ENCODE measurements around the gene ADAM21. TPM values are rescaled to one million over a fixed set of nuclear protein-coding genes. Genes with fewer than 3 reads are reported as not detected.
"Not testable (repeated sequence)": the region's sequence is repeated elsewhere in the genome, so short reads cannot be mapped to it uniquely, and the experiment has no call there.

ADAM21 gene
- total RNA-seq, 1 experiment from 2014 or later: not detected

DNA sequence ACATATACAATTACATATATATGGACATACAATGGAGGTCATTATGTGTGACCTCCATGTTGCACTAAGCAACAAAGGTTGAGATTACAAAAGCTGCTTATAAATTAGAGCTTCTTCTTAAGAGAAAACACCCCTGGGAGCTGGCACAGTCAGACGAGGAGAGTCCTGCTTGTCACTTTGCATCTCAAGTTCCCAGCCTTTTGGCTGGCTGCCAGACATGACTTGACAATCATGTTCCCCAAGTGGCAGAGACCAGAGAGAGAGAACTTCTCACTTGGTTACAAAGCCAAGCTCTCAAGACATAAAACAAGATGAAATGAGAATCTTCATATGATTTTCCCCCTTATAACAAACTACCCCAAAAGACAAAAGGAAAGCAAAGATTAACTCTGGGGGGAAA, 26.6 kb upstream of the ADAM21 start:
- no peaks in the 10 kb centered on the region for H3K23me2 ChIP-seq (ENCODE audit: insufficient read length, low read depth, low read length, poor library complexity, severe bottlenecking)
- H2BK5ac ChIP-seq (ENCODE audit: insufficient read length, low read length): no peak overlapping the region
- no peak overlapping the region for H3T11ph ChIP-seq (ENCODE audit: low read length)
- H4K8ac ChIP-seq (replicated peaks; ENCODE audit: insufficient read length, low read depth, low read length): no peak overlapping the region
- H3K56ac ChIP-seq (ENCODE audit: insufficient read length, low read depth, low read length): no peak overlapping the region
- peaks cover 10% of the 10 kb centered on the region for H3K9me3 ChIP-seq (ENCODE audit: control insufficient read depth, low read depth, low read length)
- H3K27ac ChIP-seq (ENCODE audit: insufficient read length, low read depth, low read length): no peak overlapping the region
- no peak overlapping the region for H2AFZ ChIP-seq (ENCODE audit: low read length)
- Mint-ChIP-seq H3K4me3 (no peak overlapping the region), H3K9me3 (peaks cover 31 to 40% of the 10 kb centered on the region in 2 experiments), H3K36me3 (ENCODE audit: insufficient read depth in 1 of 3, low read depth in 3 of 3) (peaks cover 3 to 17% (median 11%) of the 10 kb centered on the region in 3 experiments; a peak in 5 of 7 replicates), H3K27ac (no peak overlapping the region), H3K27me3 (ENCODE audit: low read depth) (no peaks in the 10 kb centered on the region), H3K4me1 (no peaks in the 10 kb centered on the region)
- no peak overlapping the region for H3K14ac ChIP-seq (ENCODE audit: insufficient read depth, low read length)
- no peak overlapping the region for H2BK12ac ChIP-seq (ENCODE audit: insufficient read length, low read depth, low read length)
- H3K9ac ChIP-seq (ENCODE audit: extremely low read depth, insufficient read length, low read length): no peak overlapping the region
- no peaks in the 10 kb centered on the region for H4K20me1 ChIP-seq (ENCODE audit: control insufficient read depth, insufficient read depth, insufficient read length)
- no peak overlapping the region for H3K23ac ChIP-seq (ENCODE audit: insufficient read length, low read depth, low read length)
- H4K91ac ChIP-seq (ENCODE audit: insufficient read length, low read depth, low read length): no peak overlapping the region
- H2BK20ac ChIP-seq (ENCODE audit: low read depth, low read length, poor library complexity, severe bottlenecking): no peak overlapping the region
- no peaks in the 10 kb centered on the region for H3K27me3 ChIP-seq (ENCODE audit: insufficient read depth, low read length)
- DNase-seq: no peak
- H3K4me1 ChIP-seq (ENCODE audit: insufficient read depth, low read length): no peaks in the 10 kb centered on the region
- H2AK5ac ChIP-seq (ENCODE audit: insufficient read length, low read length): no peak overlapping the region
- H3K79me2 ChIP-seq (ENCODE audit: insufficient read depth, low read length): peaks cover 2% of the 10 kb centered on the region; the same call in 1 of the 2 replicates
- H3K4ac ChIP-seq (ENCODE audit: low read depth, low read length): no peak overlapping the region
- TF ChIP-seq, protein P1, sequence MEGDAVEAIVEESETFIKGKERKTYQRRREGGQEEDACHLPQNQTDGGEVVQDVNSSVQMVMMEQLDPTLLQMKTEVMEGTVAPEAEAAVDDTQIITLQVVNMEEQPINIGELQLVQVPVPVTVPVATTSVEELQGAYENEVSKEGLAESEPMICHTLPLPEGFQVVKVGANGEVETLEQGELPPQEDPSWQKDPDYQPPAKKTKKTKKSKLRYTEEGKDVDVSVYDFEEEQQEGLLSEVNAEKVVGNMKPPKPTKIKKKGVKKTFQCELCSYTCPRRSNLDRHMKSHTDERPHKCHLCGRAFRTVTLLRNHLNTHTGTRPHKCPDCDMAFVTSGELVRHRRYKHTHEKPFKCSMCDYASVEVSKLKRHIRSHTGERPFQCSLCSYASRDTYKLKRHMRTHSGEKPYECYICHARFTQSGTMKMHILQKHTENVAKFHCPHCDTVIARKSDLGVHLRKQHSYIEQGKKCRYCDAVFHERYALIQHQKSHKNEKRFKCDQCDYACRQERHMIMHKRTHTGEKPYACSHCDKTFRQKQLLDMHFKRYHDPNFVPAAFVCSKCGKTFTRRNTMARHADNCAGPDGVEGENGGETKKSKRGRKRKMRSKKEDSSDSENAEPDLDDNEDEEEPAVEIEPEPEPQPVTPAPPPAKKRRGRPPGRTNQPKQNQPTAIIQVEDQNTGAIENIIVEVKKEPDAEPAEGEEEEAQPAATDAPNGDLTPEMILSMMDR (conservative IDR thresholded peaks at IDR 0.05): no peak
- H3K4me2 ChIP-seq (ENCODE audit: insufficient read depth, insufficient read length, low read length): no peak overlapping the region
- WGBS (ENCODE audit: extremely low coverage, insufficient read length, low lambda C conversion rate): no CpG with 5 or more reads among the region's 1 CpG
- H3K79me1 ChIP-seq (ENCODE audit: insufficient read depth, low read depth, low read length, poor library complexity, severe bottlenecking): no peaks in the 10 kb centered on the region
- H4K5ac ChIP-seq (ENCODE audit: insufficient read length, low read depth, low read length): no peak overlapping the region
- no peak overlapping the region for H2BK120ac ChIP-seq (ENCODE audit: low read depth, low read length, poor library complexity, severe bottlenecking)
- H3K18ac ChIP-seq (ENCODE audit: insufficient read length, low read depth, low read length): no peak overlapping the region
- H2BK15ac ChIP-seq (ENCODE audit: low read depth, low read length): no peak overlapping the region

DNA sequence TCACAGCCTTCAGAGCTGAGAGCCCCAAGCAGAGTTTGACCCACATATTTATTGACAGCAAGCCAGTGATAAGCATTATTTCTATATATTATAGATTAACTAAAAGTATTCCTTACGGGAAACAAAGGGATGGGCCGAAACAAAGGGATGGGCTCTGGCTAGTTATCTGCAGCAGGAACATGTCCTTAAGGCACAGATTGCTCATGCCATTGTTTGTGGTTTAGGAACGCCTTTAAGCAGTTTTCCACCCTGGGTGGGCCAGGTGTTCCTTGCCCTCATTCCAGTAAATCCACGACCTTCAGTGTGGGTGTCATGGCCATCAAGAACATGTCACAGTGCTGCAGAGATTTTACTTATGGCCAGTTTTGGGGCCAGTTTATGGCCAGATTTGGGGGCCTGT, 25.4 kb upstream of the ADAM21 start:
- not testable (repeated sequence) for H3K23ac ChIP-seq (ENCODE audit: insufficient read length, low read depth, low read length); H3K27ac ChIP-seq (ENCODE audit: insufficient read length, low read depth, low read length); H3K27me3 ChIP-seq (ENCODE audit: insufficient read depth, low read length); H3T11ph ChIP-seq (ENCODE audit: low read length); H3K4me1 Mint-ChIP-seq; H4K91ac ChIP-seq (ENCODE audit: insufficient read length, low read depth, low read length); H2BK120ac ChIP-seq (ENCODE audit: low read depth, low read length, poor library complexity, severe bottlenecking); DNase-seq; H3K27ac Mint-ChIP-seq; H3K4me3 Mint-ChIP-seq; H2AK5ac ChIP-seq (ENCODE audit: insufficient read length, low read length); H2BK15ac ChIP-seq (ENCODE audit: low read depth, low read length); H3K23me2 ChIP-seq (ENCODE audit: insufficient read length, low read depth, low read length, poor library complexity, severe bottlenecking); H2BK20ac ChIP-seq (ENCODE audit: low read depth, low read length, poor library complexity, severe bottlenecking); H4K20me1 ChIP-seq (ENCODE audit: control insufficient read depth, insufficient read depth, insufficient read length); H2BK5ac ChIP-seq (ENCODE audit: insufficient read length, low read length); H3K27me3 Mint-ChIP-seq (ENCODE audit: low read depth); H3K4ac ChIP-seq (ENCODE audit: low read depth, low read length); H3K56ac ChIP-seq (ENCODE audit: insufficient read length, low read depth, low read length); H3K79me1 ChIP-seq (ENCODE audit: insufficient read depth, low read depth, low read length, poor library complexity, severe bottlenecking); H3K14ac ChIP-seq (ENCODE audit: insufficient read depth, low read length); H3K18ac ChIP-seq (ENCODE audit: insufficient read length, low read depth, low read length); H3K4me1 ChIP-seq (ENCODE audit: insufficient read depth, low read length); H3K79me2 ChIP-seq (ENCODE audit: insufficient read depth, low read length); H4K8ac ChIP-seq (replicated peaks; ENCODE audit: insufficient read length, low read depth, low read length); H2BK12ac ChIP-seq (ENCODE audit: insufficient read length, low read depth, low read length); H2AFZ ChIP-seq (ENCODE audit: low read length); H3K9ac ChIP-seq (ENCODE audit: extremely low read depth, insufficient read length, low read length); H4K5ac ChIP-seq (ENCODE audit: insufficient read length, low read depth, low read length); H3K4me2 ChIP-seq (ENCODE audit: insufficient read depth, insufficient read length, low read length)
- peaks cover 3 to 25% (median 11%) of the 10 kb centered on the region in 3 experiments; a peak in 5 of 7 replicates for H3K36me3 Mint-ChIP-seq (ENCODE audit: insufficient read depth in 1 of 3, low read depth in 3 of 3)
- WGBS (ENCODE audit: extremely low coverage, insufficient read length, low lambda C conversion rate): no CpG with 5 or more reads among the region's 4 CpGs
- H3K9me3 ChIP-seq (ENCODE audit: control insufficient read depth, low read depth, low read length): peaks cover 10% of the 10 kb centered on the region
- H3K9me3 Mint-ChIP-seq: peaks cover 42 to 50% of the 10 kb centered on the region in 2 experiments
